Epidermal melanocyte (primary cell): ENCODE measurements around the gene GUCY1A2.
A peak's percentile ranks its signal among the peaks of the same experiment; 100 is the strongest.

ENCODE experiments used
- DNase-seq: peaks from one replicate; pipeline ENCODE4 v3.0.0; 2011; ENCODE audit warnings: low spot score; ENCODE audit not compliant: insufficient read length

GUCY1A2 gene

GRCh38 chr11:106998116-106998915 lies 20.0 kb downstream of the GUCY1A2 start:
- no peak for DNase-seq

GRCh38 chr11:106997227-106997626 lies 21.0 kb downstream of the GUCY1A2 start:
- no peak for DNase-seq

GRCh38 chr11:106996691-106997090 lies 21.6 kb downstream of the GUCY1A2 start:
- DNase-seq, result no peak

- DNase-seq, result no peak
These were observed 27.9 kb downstream of the GUCY1A2 start for GRCh38 chr11:106990331-106990730.

GRCh38 chr11:106989078-106989455 lies 29.2 kb downstream of the GUCY1A2 start:
- no peak for DNase-seq

GRCh38 chr11:106988151-106989077 lies 29.9 kb downstream of the GUCY1A2 start:
- DNase-seq, result no peak

GRCh38 chr11:106986673-106987072 lies 31.6 kb downstream of the GUCY1A2 start:
- DNase-seq, result no peak

GRCh38 chr11:106986261-106986660 lies 32.0 kb downstream of the GUCY1A2 start:
- DNase-seq, result no peak

GRCh38 chr11:106983991-106984390 lies 34.3 kb downstream of the GUCY1A2 start:
- no peak for DNase-seq

- no peak for DNase-seq
These were observed 35.0 kb downstream of the GUCY1A2 start for GRCh38 chr11:106983261-106983660.

- DNase-seq, result no peak
These were observed 43.4 kb downstream of the GUCY1A2 start for GRCh38 chr11:106974831-106975230.

- no peak for DNase-seq
These were observed 46.4 kb downstream of the GUCY1A2 start for GRCh38 chr11:106971864-106972263.

- no peak for DNase-seq
These were observed 48.5 kb downstream of the GUCY1A2 start for GRCh38 chr11:106969644-106970355.

GRCh38 chr11:106962995-106963394 lies 55.3 kb downstream of the GUCY1A2 start:
- DNase-seq, result no peak

- peak; percentile 62 for DNase-seq
These were observed 56.8 kb downstream of the GUCY1A2 start for GRCh38 chr11:106961518-106961917.

- DNase-seq, result no peak
These were observed 57.2 kb downstream of the GUCY1A2 start for GRCh38 chr11:106961048-106961447.

GRCh38 chr11:106959800-106960199 lies 58.5 kb downstream of the GUCY1A2 start:
- DNase-seq, result no peak

GRCh38 chr11:106959386-106959785 lies 58.9 kb downstream of the GUCY1A2 start:
- DNase-seq, result no peak

GRCh38 chr11:106958517-106959248 lies 59.6 kb downstream of the GUCY1A2 start:
- DNase-seq, result no peak

- DNase-seq, result no peak
These were observed 61.2 kb downstream of the GUCY1A2 start for GRCh38 chr11:106957030-106957482.

GRCh38 chr11:106950067-106950491 lies 68.2 kb downstream of the GUCY1A2 start:
- DNase-seq, result no peak
